ENCODE measurements around the gene METTL27.

GRCh38 chr7:73861305-73861704, 19.0 kb upstream of the METTL27 start:
- TF ChIP-seq CTCF (IDR thresholded peaks at IDR 0.05) (no peak), EZH2phosphoT487 (IDR thresholded peaks at IDR 0.05) (no peak), EZH2 (IDR thresholded peaks at IDR 0.05) (no peak)

Data from neural progenitor cell (in vitro differentiated cells).